ENCODE results near the gene PHF20.
"Not testable (repeated sequence)": the region's sequence is repeated elsewhere in the genome, so short reads cannot be mapped to it uniquely, and the experiment has no call there.

Gene PHF20

GRCh38 chr20:35839904-35840303 is 68.1 kb downstream of the PHF20 start:
- no peak for DNase-seq (ENCODE audit: low read depth)

- no peak for DNase-seq (ENCODE audit: low read depth)
Observed at GRCh38 chr20:35840421-35840820, 68.6 kb downstream of the PHF20 start.

- DNase-seq (ENCODE audit: low read depth): no peak
Observed at GRCh38 chr20:35842361-35842760, 70.5 kb downstream of the PHF20 start.

GRCh38 chr20:35843894-35844293 is 72.1 kb downstream of the PHF20 start:
- not testable (repeated sequence) for DNase-seq (ENCODE audit: low read depth)

- no peak for DNase-seq (ENCODE audit: low read depth)
Observed at GRCh38 chr20:35845561-35845960, 73.7 kb downstream of the PHF20 start.

- DNase-seq (ENCODE audit: low read depth): no peak
Observed at GRCh38 chr20:35849706-35850105, 77.9 kb downstream of the PHF20 start.

- DNase-seq (ENCODE audit: low read depth): not testable (repeated sequence)
Observed at GRCh38 chr20:35851659-35852058, 79.8 kb downstream of the PHF20 start.

GRCh38 chr20:35854713-35855348 is 83.0 kb downstream of the PHF20 start:
- DNase-seq (ENCODE audit: low read depth): no peak

GRCh38 chr20:35855641-35856040 is 83.8 kb downstream of the PHF20 start:
- DNase-seq (ENCODE audit: low read depth): not testable (repeated sequence)

GRCh38 chr20:35856866-35857265 is 85.1 kb downstream of the PHF20 start:
- no peak for DNase-seq (ENCODE audit: low read depth)

GRCh38 chr20:35866418-35867202 is 94.8 kb downstream of the PHF20 start:
- DNase-seq (ENCODE audit: low read depth): no peak

- no peak for DNase-seq (ENCODE audit: low read depth)
Observed at GRCh38 chr20:35870541-35871258, 98.9 kb downstream of the PHF20 start.

- DNase-seq (ENCODE audit: low read depth): no peak
Observed at GRCh38 chr20:35871259-35871771, 99.5 kb downstream of the PHF20 start.

- no peak for DNase-seq (ENCODE audit: low read depth)
Observed at GRCh38 chr20:35876033-35876320, 104.2 kb downstream of the PHF20 start.

GRCh38 chr20:35877611-35878010 is 105.8 kb downstream of the PHF20 start:
- no peak for DNase-seq (ENCODE audit: low read depth)

- no peak for DNase-seq (ENCODE audit: low read depth)
Observed at GRCh38 chr20:35878113-35878625, 106.4 kb downstream of the PHF20 start.

- DNase-seq (ENCODE audit: low read depth): no peak
Observed at GRCh38 chr20:35881676-35882075, 109.9 kb downstream of the PHF20 start.

GRCh38 chr20:35882427-35883161 is 110.8 kb downstream of the PHF20 start:
- not testable (repeated sequence) for DNase-seq (ENCODE audit: low read depth)

GRCh38 chr20:35883336-35883777 is 111.5 kb downstream of the PHF20 start:
- no peak for DNase-seq (ENCODE audit: low read depth)

- peak; percentile 37 for DNase-seq (ENCODE audit: low read depth)
Observed at GRCh38 chr20:35883778-35884540, 112.1 kb downstream of the PHF20 start.

GRCh38 chr20:35884541-35884865 is 112.7 kb downstream of the PHF20 start:
- no peak for DNase-seq (ENCODE audit: low read depth)

Measured in T follicular helper cell (primary cell).